Left lobe of liver (tissue), 2 donors: Measurements from ENCODE around the gene KIAA0513. TPM values are rescaled to one million over a fixed set of nuclear protein-coding genes. Genes with fewer than 3 reads are reported as not detected.
"Not testable (repeated sequence)": the region's sequence is repeated elsewhere in the genome, so short reads cannot be mapped to it uniquely, and the experiment has no call there.

Experiments used
- ATAC-seq: fragments of 200-7000 bp; cut with Tn5 transposase; one replicate; pipeline ENCODE4 v1.9.1; 2020; ENCODE audit warnings: mild to moderate bottlenecking, moderate library complexity
- DNase-seq: peaks from one replicate; pipeline ENCODE4 v3.0.0-alpha.2; 2020; ENCODE audit warnings: low spot score
- total RNA-seq: library from RNA; stranded (reverse); gene quantifications from one replicate; pipeline ENCODE4 v1.2.1, GENCODE V29; 2021
- donor health status: DM: no; HTN: no; CAD: no; lungs with moderate emphysema.
- donor health status: DM: no; HTN: yes; CAD: no.

The KIAA0513 gene
- total RNA-seq, 1 donor from 2014 or later: 5.0 TPM

GRCh38 chr16:85027958-85028684, 526 bp downstream of the KIAA0513 start:
- no peak for DNase-seq
- peak; percentile 37 for ATAC-seq

GRCh38 chr16:85028685-85029407, 1.3 kb downstream of the KIAA0513 start:
- DNase-seq: no peak
- no peak for ATAC-seq

DNA sequence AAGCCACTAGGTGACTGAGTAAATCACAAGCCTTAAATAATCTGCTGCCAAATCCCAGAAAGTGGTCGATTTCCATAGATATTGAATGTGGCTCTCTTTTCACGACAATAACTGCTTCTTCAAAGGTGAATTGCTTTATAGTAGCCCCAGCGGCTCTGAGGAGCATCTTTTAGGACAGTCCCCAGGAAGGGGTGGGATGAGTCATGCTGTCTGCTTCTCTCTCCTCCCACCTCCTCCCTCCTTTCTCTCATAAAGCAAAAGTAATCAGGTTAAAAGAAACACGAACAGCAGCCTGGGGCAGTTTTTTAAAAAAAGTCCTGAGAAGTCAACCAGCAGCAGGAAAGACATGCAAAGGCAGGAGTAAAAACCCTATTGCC, 1.8 kb downstream of the KIAA0513 start:
- ATAC-seq (no peak), DNase-seq (no peak)

DNA sequence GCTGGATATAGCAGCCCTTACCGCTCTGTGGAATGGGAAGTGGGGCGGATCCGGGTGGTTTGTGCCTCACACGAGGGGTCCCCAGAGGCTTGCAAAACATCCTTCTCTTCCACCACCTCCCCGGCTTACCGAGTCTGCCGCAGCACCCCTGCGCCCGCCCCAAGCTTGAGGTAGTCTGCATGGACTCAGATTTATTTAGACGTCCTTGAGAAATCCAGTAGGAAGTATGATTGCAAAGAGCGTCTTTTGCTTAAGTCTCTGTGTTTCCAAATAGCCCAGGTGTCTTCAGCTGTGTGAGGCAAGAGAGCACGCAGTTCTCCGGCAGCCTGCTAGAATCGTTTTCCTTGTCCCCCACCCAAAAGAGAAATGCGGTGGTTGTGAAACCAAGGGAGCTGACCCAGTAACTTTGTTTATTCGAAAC, 2.4 kb downstream of the KIAA0513 start:
- ATAC-seq (no peak), DNase-seq (no peak)

- ATAC-seq: no peak
- no peak for DNase-seq
These were observed 3.9 kb downstream of the KIAA0513 start for GRCh38 chr16:85031451-85031850.

- DNase-seq, ATAC-seq: not testable (repeated sequence)
These were observed 4.6 kb downstream of the KIAA0513 start for GRCh38 chr16:85032187-85032586.

DNA sequence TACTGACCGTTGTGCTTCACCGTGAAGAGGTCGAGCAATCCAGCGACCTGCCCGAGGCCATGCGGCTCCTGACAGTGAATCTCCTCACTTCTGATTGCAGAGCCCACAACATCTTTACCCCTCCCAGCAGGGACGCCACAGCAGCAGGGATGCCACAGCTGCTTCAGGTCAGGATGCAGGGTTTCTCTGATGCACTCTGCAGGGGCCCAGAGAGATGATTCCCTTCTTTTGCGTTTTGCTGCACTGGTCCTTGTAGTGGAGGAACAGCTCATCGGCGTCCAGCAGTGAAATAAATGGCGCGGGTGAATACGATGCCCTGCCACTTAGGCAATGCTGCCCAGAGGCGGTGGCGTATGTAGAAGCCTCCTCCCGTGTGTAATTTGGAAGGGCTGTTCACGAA, 5.6 kb downstream of the KIAA0513 start:
- ATAC-seq (no peak), DNase-seq (no peak)

DNA sequence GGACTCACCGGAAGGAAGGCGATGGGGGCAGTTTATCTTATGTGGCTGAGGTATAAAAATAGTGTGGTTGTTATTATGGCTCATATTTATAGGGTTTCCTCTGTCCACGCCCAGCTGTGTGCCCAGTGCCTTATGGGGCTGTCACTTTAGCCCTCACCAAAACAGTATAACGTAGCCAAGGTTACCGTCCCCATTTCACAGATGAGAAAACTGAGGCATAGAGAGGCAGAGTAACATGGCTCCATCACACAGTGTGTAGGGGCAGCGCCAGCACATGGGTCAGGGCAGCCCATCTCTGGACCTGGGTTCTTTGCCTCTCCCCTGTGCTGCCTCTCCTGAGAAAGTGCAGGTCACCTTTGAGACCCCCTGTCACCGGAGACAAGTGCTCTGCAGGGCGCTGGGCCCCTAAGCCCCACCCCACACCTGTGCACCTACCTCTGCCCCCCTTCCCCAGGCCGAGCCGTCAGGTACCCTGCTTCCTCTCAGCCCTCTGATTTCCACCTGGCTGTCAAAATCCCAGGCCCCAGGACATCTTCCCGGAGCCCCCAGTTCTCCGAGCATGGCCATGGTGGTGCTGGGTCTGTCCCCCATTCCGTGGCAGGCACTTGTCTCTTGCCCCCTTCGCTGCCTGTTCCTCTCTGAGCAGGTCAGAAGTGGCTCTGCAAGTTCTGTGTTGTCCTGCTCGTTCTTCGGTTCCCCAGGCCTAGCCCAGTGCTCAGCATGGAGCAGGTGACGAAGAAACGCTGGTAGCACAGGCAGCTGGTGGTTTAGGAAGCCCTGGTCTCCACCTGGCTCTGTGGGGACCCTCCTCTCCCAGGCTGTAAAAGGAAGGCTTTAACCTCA, 7.2 kb downstream of the KIAA0513 start:
- no peak for DNase-seq
- peak; percentile 67 for ATAC-seq

DNA sequence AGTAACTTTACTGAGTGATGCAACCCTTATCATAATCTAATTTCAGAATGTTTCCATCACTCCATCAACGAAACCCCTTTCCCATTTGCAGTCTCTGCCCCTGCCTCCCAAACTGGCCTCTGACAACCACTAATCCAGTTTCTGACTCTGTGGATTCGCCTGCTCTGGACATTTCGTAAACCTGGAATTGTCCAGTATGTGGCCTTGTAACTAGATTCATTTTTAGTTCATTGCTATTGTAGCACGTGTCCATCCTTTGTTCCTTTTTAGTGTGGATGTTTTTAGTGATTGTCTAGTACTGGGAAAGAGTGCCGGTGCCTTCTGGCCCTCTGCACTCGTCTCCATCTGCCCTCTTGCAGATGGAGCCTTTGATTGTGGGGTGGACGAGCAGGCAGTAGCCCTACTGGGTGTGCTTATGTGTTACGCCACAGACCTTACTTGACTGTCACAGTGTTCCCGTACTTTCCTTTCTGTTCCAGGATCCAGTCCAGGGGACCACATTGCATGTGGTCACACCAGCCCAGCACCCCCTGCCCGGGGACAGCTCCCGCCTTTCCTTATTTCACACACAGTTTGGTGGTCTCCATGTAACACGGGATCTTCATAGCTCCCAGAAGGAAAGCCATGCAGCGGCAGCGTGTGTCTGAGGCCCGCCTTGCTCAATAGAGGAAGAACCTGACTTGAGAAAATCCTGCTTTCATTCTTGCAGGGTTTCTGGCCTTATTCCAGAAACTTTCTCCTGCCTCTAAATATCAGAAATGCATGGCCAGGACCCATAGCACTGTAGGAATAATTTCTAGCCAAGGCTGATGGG, 8.8 kb downstream of the KIAA0513 start:
- no peak for DNase-seq
- no peak for ATAC-seq

DNA sequence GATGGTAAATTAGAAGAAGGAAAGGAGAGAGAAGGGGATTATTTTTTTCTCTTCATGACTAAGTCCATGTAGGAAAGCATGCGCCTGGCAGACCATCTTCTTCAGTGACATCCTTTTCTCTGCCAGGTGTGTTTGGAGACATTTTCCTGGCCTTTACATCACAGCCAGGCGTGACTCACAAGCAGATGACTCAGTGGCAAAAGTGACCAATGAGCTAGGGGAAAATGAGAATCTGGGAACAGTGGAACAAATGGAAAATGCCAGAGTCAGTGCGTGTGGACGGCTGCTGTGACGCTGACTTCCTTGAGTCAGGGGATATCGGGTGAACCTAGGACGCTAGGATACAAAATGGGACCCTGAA, 9.4 kb downstream of the KIAA0513 start:
- no peak for ATAC-seq
- DNase-seq: no peak

- no peak for ATAC-seq
- DNase-seq: no peak
These were observed 10.1 kb downstream of the KIAA0513 start for GRCh38 chr16:85037721-85038120.

- ATAC-seq (no peak), DNase-seq (no peak)
These were observed 13.1 kb downstream of the KIAA0513 start for GRCh38 chr16:85040685-85041084.

- ATAC-seq (no peak), DNase-seq (no peak)
These were observed 13.9 kb downstream of the KIAA0513 start for GRCh38 chr16:85041219-85042166.

- DNase-seq: no peak
- ATAC-seq: no peak
These were observed 14.6 kb downstream of the KIAA0513 start for GRCh38 chr16:85042167-85042526.

- ATAC-seq: no peak
- DNase-seq: no peak
These were observed 15.0 kb downstream of the KIAA0513 start for GRCh38 chr16:85042606-85043005.

DNA sequence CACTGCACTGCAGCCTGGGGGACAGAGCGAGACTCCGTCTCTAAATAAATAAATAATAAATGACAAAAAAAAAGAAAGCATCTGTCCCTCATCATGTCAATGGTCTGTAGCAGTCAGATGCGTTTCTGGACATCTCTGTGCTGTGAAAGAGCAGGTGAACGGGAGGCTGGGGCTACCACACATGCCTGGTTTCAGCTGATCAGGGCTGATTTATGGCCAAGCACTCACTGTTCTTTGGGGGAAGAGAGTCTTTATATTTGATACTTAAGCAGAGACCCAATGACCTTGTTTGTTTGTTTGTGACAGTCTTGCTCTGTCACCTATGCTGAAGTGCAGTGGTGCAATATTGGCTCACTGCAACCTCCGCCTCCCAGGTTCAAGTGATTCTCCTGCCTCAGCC, 17.5 kb downstream of the KIAA0513 start:
- ATAC-seq (no peak), DNase-seq (no peak)

- ATAC-seq (no peak), DNase-seq (no peak)
These were observed 18.3 kb downstream of the KIAA0513 start for GRCh38 chr16:85045641-85046471.

DNA sequence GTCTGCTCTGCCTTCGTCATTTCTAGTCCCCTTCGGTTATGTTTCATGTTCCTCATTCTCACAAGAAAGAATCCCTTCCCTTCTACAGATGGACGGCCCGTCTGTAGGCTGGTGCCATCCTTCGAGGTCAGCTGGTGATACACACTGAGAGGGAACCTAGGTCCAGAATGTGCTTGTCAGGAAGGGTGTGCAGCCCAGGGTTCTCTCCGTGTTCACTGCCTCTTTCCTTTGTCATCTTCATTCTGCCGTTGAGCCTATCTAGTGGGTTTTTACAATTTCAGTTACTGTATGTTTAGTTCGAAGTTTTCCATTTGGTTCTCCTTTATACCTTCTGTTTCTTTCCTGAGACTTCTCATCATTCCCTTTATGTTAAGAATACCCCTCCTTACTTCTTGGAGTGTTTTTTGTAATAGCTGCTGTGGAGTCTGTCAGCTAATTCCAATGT, 18.9 kb downstream of the KIAA0513 start:
- ATAC-seq (peak; percentile 28), DNase-seq (no peak)
